ENCODE measurements around the gene IL17RC.
A peak's percentile ranks its signal among the peaks of the same experiment; 100 is the strongest.
"Not testable (repeated sequence)": the region's sequence is repeated elsewhere in the genome, so short reads cannot be mapped to it uniquely, and the experiment has no call there.

The IL17RC gene

DNA sequence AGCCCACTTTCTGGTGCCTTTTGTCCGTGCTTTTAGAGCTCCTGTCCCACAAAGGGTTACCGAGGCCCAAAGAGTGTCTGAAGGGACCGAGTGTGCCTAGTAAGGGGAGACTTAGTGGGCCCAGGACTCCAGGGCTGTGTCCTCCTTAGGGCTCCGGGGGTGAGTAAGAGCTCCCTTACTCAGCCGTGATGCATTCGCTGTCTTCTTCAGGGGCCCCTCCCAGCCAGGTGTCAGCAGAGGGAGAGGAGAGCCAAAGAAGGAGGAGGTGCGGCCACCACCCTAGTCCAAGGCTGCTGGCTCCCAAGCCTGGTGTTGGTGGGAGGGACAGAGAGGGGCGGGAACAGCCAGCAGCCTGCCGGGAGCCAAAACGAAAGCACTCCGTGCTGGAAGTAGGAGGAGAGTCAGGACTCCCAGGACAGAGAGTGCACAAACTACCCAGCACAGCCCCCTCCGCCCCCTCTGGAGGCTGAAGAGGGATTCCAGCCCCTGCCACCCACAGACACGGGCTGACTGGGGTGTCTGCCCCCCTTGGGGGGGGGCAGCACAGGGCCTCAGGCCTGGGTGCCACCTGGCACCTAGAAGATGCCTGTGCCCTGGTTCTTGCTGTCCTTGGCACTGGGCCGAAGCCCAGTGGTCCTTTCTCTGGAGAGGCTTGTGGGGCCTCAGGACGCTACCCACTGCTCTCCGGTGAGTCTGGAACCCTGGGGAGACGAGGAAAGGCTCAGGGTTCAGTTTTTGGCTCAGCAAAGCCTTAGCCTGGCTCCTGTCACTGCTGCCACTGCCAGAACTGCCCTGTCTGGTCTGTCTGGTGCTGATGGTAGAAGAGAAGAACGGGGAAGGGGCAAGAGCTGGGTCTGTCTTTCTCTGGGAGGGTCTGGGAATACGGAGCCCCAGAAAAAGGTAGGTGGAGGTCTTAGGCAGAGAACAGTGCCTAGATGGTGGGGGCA lies at the start of gene IL17RC:
Gene IL17RC (plus strand): TSS at position 365 of the 947 bp plus-strand sequence. CDS start 218 bp downstream, at position 583.
- no peaks in the 10 kb centered on the region for H3K36me3 ChIP-seq (replicated peaks; ENCODE audit: low read depth, low read length)
- H3K9me3 ChIP-seq (ENCODE audit: insufficient read depth, low read length): no peaks in the 10 kb centered on the region
- H3K9ac ChIP-seq (ENCODE audit: low read length): peak within 1 kb of the TSS; percentile 71
- H3K4me1 ChIP-seq (ENCODE audit: low read length): peaks cover 16% of the 10 kb centered on the region
- H3K27me3 ChIP-seq (ENCODE audit: low read depth, low read length): no peaks in the 10 kb centered on the region
- H2AFZ ChIP-seq (ENCODE audit: low read depth, low read length): peak within 1 kb of the TSS; percentile 84; the same call in 1 of the 2 replicates
- H3K27ac ChIP-seq (ENCODE audit: low read length): no peak within 1 kb of the TSS
- peak within 1 kb of the TSS; percentile 87 for H3K4me3 ChIP-seq (ENCODE audit: low read length)
- H3K4me2 ChIP-seq (ENCODE audit: low read length): peak within 1 kb of the TSS; percentile 98
- TF ChIP-seq EZH2phosphoT487 (IDR thresholded peaks at IDR 0.05; ENCODE audit: low read depth): no peak
- TF ChIP-seq, protein P1, sequence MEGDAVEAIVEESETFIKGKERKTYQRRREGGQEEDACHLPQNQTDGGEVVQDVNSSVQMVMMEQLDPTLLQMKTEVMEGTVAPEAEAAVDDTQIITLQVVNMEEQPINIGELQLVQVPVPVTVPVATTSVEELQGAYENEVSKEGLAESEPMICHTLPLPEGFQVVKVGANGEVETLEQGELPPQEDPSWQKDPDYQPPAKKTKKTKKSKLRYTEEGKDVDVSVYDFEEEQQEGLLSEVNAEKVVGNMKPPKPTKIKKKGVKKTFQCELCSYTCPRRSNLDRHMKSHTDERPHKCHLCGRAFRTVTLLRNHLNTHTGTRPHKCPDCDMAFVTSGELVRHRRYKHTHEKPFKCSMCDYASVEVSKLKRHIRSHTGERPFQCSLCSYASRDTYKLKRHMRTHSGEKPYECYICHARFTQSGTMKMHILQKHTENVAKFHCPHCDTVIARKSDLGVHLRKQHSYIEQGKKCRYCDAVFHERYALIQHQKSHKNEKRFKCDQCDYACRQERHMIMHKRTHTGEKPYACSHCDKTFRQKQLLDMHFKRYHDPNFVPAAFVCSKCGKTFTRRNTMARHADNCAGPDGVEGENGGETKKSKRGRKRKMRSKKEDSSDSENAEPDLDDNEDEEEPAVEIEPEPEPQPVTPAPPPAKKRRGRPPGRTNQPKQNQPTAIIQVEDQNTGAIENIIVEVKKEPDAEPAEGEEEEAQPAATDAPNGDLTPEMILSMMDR (IDR thresholded peaks at IDR 0.05; ENCODE audit: low read depth, low read length): no peak
- H4K20me1 ChIP-seq (ENCODE audit: insufficient read depth, low read length): no peaks in the 10 kb centered on the region
- no peaks in the 10 kb centered on the region for H3K79me2 ChIP-seq (ENCODE audit: low read length)

DNA sequence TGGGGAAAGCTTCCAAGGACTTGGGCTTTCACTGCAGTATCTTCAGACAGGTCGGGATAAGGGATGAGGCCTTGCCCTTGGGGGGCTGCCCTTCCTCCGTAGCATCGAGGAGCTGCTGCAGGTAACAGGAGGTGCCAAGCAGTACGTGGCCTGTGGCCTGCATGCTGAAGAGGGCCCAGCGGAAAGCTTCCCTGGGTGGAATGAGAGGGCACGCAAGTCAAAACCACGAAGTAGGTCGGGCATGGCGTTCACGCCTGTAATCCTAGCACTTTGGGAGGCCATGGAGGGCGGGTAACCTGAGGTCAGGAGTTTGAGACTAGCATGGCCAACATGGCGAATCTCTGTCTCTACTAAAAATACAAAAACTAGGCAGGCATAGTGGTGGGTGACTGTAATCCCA lies 49.8 kb upstream of the IL17RC start:
- Histone ChIP-seq H3K79me2 (ENCODE audit: low read length) (no peaks in the 10 kb centered on the region), H2AFZ (ENCODE audit: low read depth, low read length) (no peak overlapping the region), H3K4me3 (ENCODE audit: low read length) (no peak overlapping the region), H3K9ac (ENCODE audit: low read length) (no peak overlapping the region), H4K20me1 (ENCODE audit: insufficient read depth, low read length) (no peaks in the 10 kb centered on the region), H3K4me2 (ENCODE audit: low read length) (no peak overlapping the region), H3K4me1 (ENCODE audit: low read length) (no peaks in the 10 kb centered on the region), H3K27me3 (ENCODE audit: low read depth, low read length) (no peaks in the 10 kb centered on the region), H3K27ac (ENCODE audit: low read length) (no peak overlapping the region), H3K36me3 (replicated peaks; ENCODE audit: low read depth, low read length) (no peaks in the 10 kb centered on the region), H3K9me3 (ENCODE audit: insufficient read depth, low read length) (no peaks in the 10 kb centered on the region)
- TF ChIP-seq EZH2phosphoT487 (IDR thresholded peaks at IDR 0.05; ENCODE audit: low read depth): no peak
- TF ChIP-seq, protein P1 (IDR thresholded peaks at IDR 0.05; ENCODE audit: low read depth, low read length): no peak

- Histone ChIP-seq H3K4me1 (ENCODE audit: low read length) (no peaks in the 10 kb centered on the region), H2AFZ (ENCODE audit: low read depth, low read length) (no peak overlapping the region), H3K4me3 (ENCODE audit: low read length) (no peak overlapping the region), H3K79me2 (ENCODE audit: low read length) (no peaks in the 10 kb centered on the region), H3K36me3 (replicated peaks; ENCODE audit: low read depth, low read length) (no peaks in the 10 kb centered on the region), H3K27ac (ENCODE audit: low read length) (no peak overlapping the region), H3K9me3 (ENCODE audit: insufficient read depth, low read length) (no peaks in the 10 kb centered on the region), H3K27me3 (ENCODE audit: low read depth, low read length) (no peaks in the 10 kb centered on the region), H3K9ac (ENCODE audit: low read length) (no peak overlapping the region), H4K20me1 (ENCODE audit: insufficient read depth, low read length) (no peaks in the 10 kb centered on the region), H3K4me2 (ENCODE audit: low read length) (no peak overlapping the region)
- TF ChIP-seq, protein P1 (IDR thresholded peaks at IDR 0.05; ENCODE audit: low read depth, low read length): no peak
- TF ChIP-seq EZH2phosphoT487 (IDR thresholded peaks at IDR 0.05; ENCODE audit: low read depth): no peak
Observed at GRCh38 chr3:9869955-9870354, 46.9 kb upstream of the IL17RC start.

GRCh38 chr3:9870978-9871377 lies 45.9 kb upstream of the IL17RC start:
- no peak overlapping the region for H2AFZ ChIP-seq (ENCODE audit: low read depth, low read length)
- no peaks in the 10 kb centered on the region for H3K4me1 ChIP-seq (ENCODE audit: low read length)
- TF ChIP-seq EZH2phosphoT487 (IDR thresholded peaks at IDR 0.05; ENCODE audit: low read depth): no peak
- TF ChIP-seq, protein P1 (IDR thresholded peaks at IDR 0.05; ENCODE audit: low read depth, low read length): no peak
- H4K20me1 ChIP-seq (ENCODE audit: insufficient read depth, low read length): no peaks in the 10 kb centered on the region
- H3K27me3 ChIP-seq (ENCODE audit: low read depth, low read length): no peaks in the 10 kb centered on the region
- no peaks in the 10 kb centered on the region for H3K9me3 ChIP-seq (ENCODE audit: insufficient read depth, low read length)
- no peak overlapping the region for H3K4me3 ChIP-seq (ENCODE audit: low read length)
- H3K9ac ChIP-seq (ENCODE audit: low read length): no peak overlapping the region
- H3K27ac ChIP-seq (ENCODE audit: low read length): no peak overlapping the region
- no peak overlapping the region for H3K4me2 ChIP-seq (ENCODE audit: low read length)
- H3K36me3 ChIP-seq (replicated peaks; ENCODE audit: low read depth, low read length): no peaks in the 10 kb centered on the region
- no peaks in the 10 kb centered on the region for H3K79me2 ChIP-seq (ENCODE audit: low read length)

- not testable (repeated sequence) for H3K4me2 ChIP-seq (ENCODE audit: low read length); H3K27ac ChIP-seq (ENCODE audit: low read length); H3K79me2 ChIP-seq (ENCODE audit: low read length); H2AFZ ChIP-seq (ENCODE audit: low read depth, low read length); H3K36me3 ChIP-seq (replicated peaks; ENCODE audit: low read depth, low read length); H3K27me3 ChIP-seq (ENCODE audit: low read depth, low read length); H3K4me1 ChIP-seq (ENCODE audit: low read length); H3K4me3 ChIP-seq (ENCODE audit: low read length); H3K9ac ChIP-seq (ENCODE audit: low read length); H4K20me1 ChIP-seq (ENCODE audit: insufficient read depth, low read length); H3K9me3 ChIP-seq (ENCODE audit: insufficient read depth, low read length)
Observed at GRCh38 chr3:9872067-9872466, 44.8 kb upstream of the IL17RC start.
